Transverse colon (tissue), 4 donors: Measurements from ENCODE around the gene WDR7.

Source experiments
- CTCF ChIP-seq, 5 experiments: fragments of 200-600 bp in 3 of 5; fragments of 450-650 bp in 2 of 5; sonication (generic) in 3 of 5; IDR thresholded peaks; 1 replicate in 2 of 5; 2 replicates in 3 of 5; pipeline ENCODE4 v1.5.1; 2016 to 2017; ENCODE audit warnings: antibody characterized with exemption in 5 of 5, inconsistent platforms in 3 of 5, mild to moderate bottlenecking in 2 of 5, moderate library complexity in 1 of 5
- EP300 ChIP-seq: sonication (generic); formaldehyde crosslinking; IDR thresholded peaks from one replicate; pipeline ENCODE4 v1.6.1; 2017; ENCODE audit warnings: antibody characterized with exemption, low read depth
- POLR2A ChIP-seq: fragments of 450-650 bp; IDR thresholded peaks from one replicate; pipeline ENCODE4 v1.6.1; 2016; ENCODE audit warnings: antibody characterized with exemption, mild to moderate bottlenecking, moderate library complexity
- POLR2AphosphoS5 ChIP-seq, 3 donors: sonication (generic); formaldehyde crosslinking; IDR thresholded peaks; one replicate each; pipeline ENCODE4 v1.6.1; 2016; ENCODE audit warnings: antibody characterized with exemption in 3 of 3

GRCh38 chr18:56696966-56697365, 45.8 kb downstream of the WDR7 start:
- TF ChIP-seq CTCF (IDR thresholded peaks at IDR 0.05), result no peak
- TF ChIP-seq POLR2AphosphoS5 (IDR thresholded peaks at IDR 0.05), result no peak
- TF ChIP-seq POLR2A, result no peak
- no peak for TF ChIP-seq EP300
